Liver (tissue), 9 donors: ENCODE data around the gene OR52K2. TPM values are rescaled to one million over a fixed set of nuclear protein-coding genes. Genes with fewer than 3 reads are reported as not detected.

Experiments used
- DNase-seq: peaks from one replicate; pipeline ENCODE4 v3.0.0-alpha.2; 2017; ENCODE audit warnings: low spot score
- H3K27ac ChIP-seq, 2 donors: one replicate each; pipeline ENCODE4 v1.7.0; 2013; ENCODE audit warnings: inconsistent platforms in 2 of 2, low read length in 2 of 2, control low read depth in 1 of 2, low read depth in 1 of 2, mild to moderate bottlenecking in 1 of 2
- H3K27me3 ChIP-seq, 4 donors: one replicate each; pipeline versions ENCODE4 v1.6.1 to v1.7.0; 2013; ENCODE audit warnings: low read length in 3 of 4, inconsistent platforms in 1 of 4, mild to moderate bottlenecking in 1 of 4, moderate library complexity in 1 of 4; ENCODE audit not compliant: control insufficient read depth in 4 of 4, insufficient read depth in 4 of 4
- H3K36me3 ChIP-seq, 4 donors: one replicate each; pipeline versions ENCODE4 v1.6.1 to v1.7.0; 2013; ENCODE audit warnings: low read length in 3 of 4, mild to moderate bottlenecking in 3 of 4, low read depth in 1 of 4, moderate library complexity in 1 of 4; ENCODE audit not compliant: control insufficient read depth in 4 of 4, insufficient read depth in 3 of 4
- H3K4me1 ChIP-seq, 4 donors: one replicate each; pipeline versions ENCODE4 v1.6.1 to v1.7.0; 2013; ENCODE audit warnings: low read length in 3 of 4, mild to moderate bottlenecking in 3 of 4, moderate library complexity in 1 of 4; ENCODE audit not compliant: control insufficient read depth in 4 of 4, insufficient read depth in 4 of 4
- H3K4me3 ChIP-seq, 3 donors: one replicate each; pipeline versions ENCODE4 v1.6.1 to v1.7.0; 2013; ENCODE audit warnings: low read length in 3 of 3, control low read depth in 1 of 3, low read depth in 1 of 3, mild to moderate bottlenecking in 1 of 3
- H3K9ac ChIP-seq, 2 donors: one replicate each; pipeline ENCODE4 v1.7.0; 2013; ENCODE audit warnings: low read length in 2 of 2, mild to moderate bottlenecking in 2 of 2, moderate library complexity in 2 of 2, control low read depth in 1 of 2, low read depth in 1 of 2
- H3K9me3 ChIP-seq, 4 donors: one replicate each; pipeline versions ENCODE4 v1.6.1 to v1.7.0; 2013; ENCODE audit warnings: low read length in 3 of 4; ENCODE audit not compliant: control insufficient read depth in 4 of 4
- CTCF ChIP-seq: fragments of 150-350 bp; IDR thresholded peaks from 2 replicates; pipeline ENCODE4 v1.5.1; 2017; ENCODE audit warnings: improper control_type of control experiment, low read depth, low read length; ENCODE audit not compliant: missing input control
- FOXA1 ChIP-seq: IDR thresholded peaks from 2 replicates; pipeline ENCODE4 v1.6.1; 2016; ENCODE audit warnings: antibody characterized with exemption
- FOXA2 ChIP-seq: IDR thresholded peaks from 2 replicates; pipeline ENCODE4 v1.6.1; 2016; ENCODE audit warnings: antibody characterized with exemption
- GABPA ChIP-seq, 2 donors: IDR thresholded peaks in 1 of 2; conservative IDR thresholded peaks in 1 of 2; 2 replicates each; pipeline ENCODE4 v1.6.1; 2016; ENCODE audit warnings: antibody characterized with exemption in 2 of 2, mild to moderate bottlenecking in 1 of 2, moderate library complexity in 1 of 2
- HNF4A ChIP-seq, 2 donors: conservative IDR thresholded peaks; 2 replicates each; pipeline ENCODE4 v1.6.1; 2016; ENCODE audit warnings: antibody characterized with exemption in 2 of 2, mild to moderate bottlenecking in 2 of 2
- HNF4G ChIP-seq: IDR thresholded peaks from 2 replicates; pipeline ENCODE4 v1.6.1; 2016; ENCODE audit warnings: antibody characterized with exemption
- JUND ChIP-seq, 2 donors: IDR thresholded peaks; 2 replicates each; pipeline ENCODE4 v1.6.1; 2016; ENCODE audit warnings: antibody characterized with exemption in 2 of 2
- MAX ChIP-seq: IDR thresholded peaks from 2 replicates; pipeline ENCODE4 v1.6.1; 2016; ENCODE audit warnings: antibody characterized with exemption
- RAD21 ChIP-seq, 2 donors: IDR thresholded peaks; 2 replicates each; pipeline ENCODE4 v1.6.1; 2016; ENCODE audit warnings: antibody characterized with exemption in 2 of 2, mild to moderate bottlenecking in 2 of 2
- REST ChIP-seq: IDR thresholded peaks from 2 replicates; pipeline ENCODE4 v1.6.1; 2016; ENCODE audit warnings: antibody characterized with exemption, mild to moderate bottlenecking
- RXRA ChIP-seq, 2 donors: IDR thresholded peaks; 2 replicates each; pipeline ENCODE4 v1.6.1; 2017 to 2018; ENCODE audit warnings: antibody characterized with exemption in 2 of 2, mild to moderate bottlenecking in 1 of 2
- SP1 ChIP-seq: IDR thresholded peaks from 2 replicates; pipeline ENCODE4 v1.6.1; 2018; ENCODE audit warnings: antibody characterized with exemption, mild to moderate bottlenecking
- TAF1 ChIP-seq: conservative IDR thresholded peaks from 2 replicates; pipeline ENCODE4 v1.6.1; 2016; ENCODE audit warnings: antibody characterized with exemption, mild to moderate bottlenecking
- YY1 ChIP-seq: IDR thresholded peaks from 2 replicates; pipeline ENCODE4 v1.6.1; 2016; ENCODE audit warnings: antibody characterized with exemption, mild to moderate bottlenecking
- ZBTB33 ChIP-seq: IDR thresholded peaks from 2 replicates; pipeline ENCODE4 v1.6.1; 2016; ENCODE audit warnings: antibody characterized with exemption
- WGBS: extraction: QIAGEN DNeasy Blood & Tissue Kit; methylation state at CpG from one replicate; pipeline ENCODE4 v1.1.7; 2013; 5-methylcytosine and 5-hydroxymethylcytosine counted together
- polyA plus RNA-seq, 2 donors: library from polyadenylated mRNA; stranded (reverse) in 1 of 2; unstranded in 1 of 2; fragments of 200-250 nt in 1 of 2; fragments of >200 nt in 1 of 2; fragmentation: Nextera tagmentation in 1 of 2; extraction: Ambion mirVana in 1 of 2; gene quantifications; one replicate each; pipeline versions ENCODE4 v1.2.1 to v1.2.3, GENCODE V29; 2013 to 2015
- total RNA-seq, 2 donors: library from RNA; depleted of rRNA; stranded (reverse); fragments of >200 nt; gene quantifications; one replicate each; pipeline ENCODE4 v1.2.3, GENCODE V29; 2014
- donor health status: healthy.
- donor health status: healthy.
- donor health status: healthy.
- donor health status: healthy.
- donor health status: healthy.

The OR52K2 gene
- total and polyA plus RNA-seq, 4 donors, result 0.15 TPM; not detected in 3

- no peaks in the 10 kb centered on the region for H3K4me1 ChIP-seq
- DNase-seq, result no peak
- H3K4me3 ChIP-seq, result no peak overlapping the region
- no peaks in the 10 kb centered on the region for H3K9me3 ChIP-seq
- no peak overlapping the region for H3K27ac ChIP-seq
- 57% methylated on average over 3 of the region's 3 CpGs for WGBS
- no peaks in the 10 kb centered on the region for H3K27me3 ChIP-seq
- TF ChIP-seq HNF4G (no peak), RAD21 (IDR thresholded peaks at IDR 0.05) (no peak), FOXA1 (no peak), REST (no peak), YY1 (no peak)
- H3K9ac ChIP-seq, result no peak overlapping the region
- H3K36me3 ChIP-seq, result no peaks in the 10 kb centered on the region
These were observed 5.7 kb upstream of the OR52K2 start for GRCh38 chr11:4443232-4443891.

- no peak for DNase-seq
- H3K9me3 ChIP-seq, result no peaks in the 10 kb centered on the region
- H3K4me3 ChIP-seq, result no peak overlapping the region
- no peaks in the 10 kb centered on the region for H3K27me3 ChIP-seq
- 60% methylated on average over 3 of the region's 3 CpGs for WGBS
- H3K36me3 ChIP-seq, result no peaks in the 10 kb centered on the region
- no peak overlapping the region for H3K27ac ChIP-seq
- H3K4me1 ChIP-seq, result no peaks in the 10 kb centered on the region
- TF ChIP-seq RXRA (IDR thresholded peaks at IDR 0.05) (no peak), YY1 (no peak), FOXA1 (no peak), JUND (IDR thresholded peaks at IDR 0.05) (no peak), REST (no peak), HNF4A (conservative IDR thresholded peaks at IDR 0.05) (no peak), ZBTB33 (no peak), TAF1 (no peak), HNF4G (no peak), RAD21 (IDR thresholded peaks at IDR 0.05) (no peak), CTCF (no peak), FOXA2 (no peak), SP1 (no peak), MAX (no peak), GABPA (IDR thresholded peaks at IDR 0.05 in 1 of 2, conservative IDR thresholded peaks at IDR 0.05 in 1 of 2) (no peak)
- H3K9ac ChIP-seq, result no peak overlapping the region
These were observed 4.0 kb downstream of the OR52K2 start for GRCh38 chr11:4453118-4453517.
